ENCODE measurements around the gene ACSL6.
A peak's percentile ranks its signal among the peaks of the same experiment; 100 is the strongest.

The ACSL6 gene

DNA sequence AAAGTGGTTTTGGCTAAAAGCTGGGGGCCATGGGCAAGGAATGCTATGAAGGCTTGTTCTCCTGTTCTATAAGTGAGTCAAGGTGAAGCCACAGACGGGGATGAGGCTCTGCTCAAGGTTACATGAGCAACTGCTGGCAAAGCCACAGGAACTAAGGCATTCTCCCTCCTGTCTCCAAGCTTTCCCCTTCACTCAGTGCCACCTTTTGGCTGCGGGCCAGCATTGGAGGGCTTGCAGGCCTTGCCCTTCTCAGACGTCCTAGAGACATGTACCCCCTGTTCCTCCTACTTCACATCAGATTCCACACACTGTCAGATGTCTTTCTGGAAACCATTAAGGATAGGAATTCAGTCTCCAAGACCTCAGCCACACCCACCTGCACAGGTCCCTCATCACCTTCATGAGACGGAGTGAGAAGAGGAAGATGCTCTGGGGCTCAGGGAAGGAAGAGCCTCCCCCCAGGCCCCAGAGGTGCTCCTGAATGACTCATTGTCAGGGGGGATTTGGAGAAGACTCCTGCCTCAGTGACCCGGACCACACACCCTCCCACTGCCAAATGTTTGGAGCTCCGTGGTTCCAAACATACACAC lies 45.5 kb downstream of the ACSL6 start:
- TF ChIP-seq, protein P1, sequence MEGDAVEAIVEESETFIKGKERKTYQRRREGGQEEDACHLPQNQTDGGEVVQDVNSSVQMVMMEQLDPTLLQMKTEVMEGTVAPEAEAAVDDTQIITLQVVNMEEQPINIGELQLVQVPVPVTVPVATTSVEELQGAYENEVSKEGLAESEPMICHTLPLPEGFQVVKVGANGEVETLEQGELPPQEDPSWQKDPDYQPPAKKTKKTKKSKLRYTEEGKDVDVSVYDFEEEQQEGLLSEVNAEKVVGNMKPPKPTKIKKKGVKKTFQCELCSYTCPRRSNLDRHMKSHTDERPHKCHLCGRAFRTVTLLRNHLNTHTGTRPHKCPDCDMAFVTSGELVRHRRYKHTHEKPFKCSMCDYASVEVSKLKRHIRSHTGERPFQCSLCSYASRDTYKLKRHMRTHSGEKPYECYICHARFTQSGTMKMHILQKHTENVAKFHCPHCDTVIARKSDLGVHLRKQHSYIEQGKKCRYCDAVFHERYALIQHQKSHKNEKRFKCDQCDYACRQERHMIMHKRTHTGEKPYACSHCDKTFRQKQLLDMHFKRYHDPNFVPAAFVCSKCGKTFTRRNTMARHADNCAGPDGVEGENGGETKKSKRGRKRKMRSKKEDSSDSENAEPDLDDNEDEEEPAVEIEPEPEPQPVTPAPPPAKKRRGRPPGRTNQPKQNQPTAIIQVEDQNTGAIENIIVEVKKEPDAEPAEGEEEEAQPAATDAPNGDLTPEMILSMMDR (IDR thresholded peaks at IDR 0.05; ENCODE audit: low read depth, low read length, missing control alignments) = no peak
- DNase-seq (ENCODE audit: extremely low read depth, low read depth) = no peak
- H3K4me3 ChIP-seq (replicated peaks; ENCODE audit: low read depth, low read length) = no peak overlapping the region

DNA sequence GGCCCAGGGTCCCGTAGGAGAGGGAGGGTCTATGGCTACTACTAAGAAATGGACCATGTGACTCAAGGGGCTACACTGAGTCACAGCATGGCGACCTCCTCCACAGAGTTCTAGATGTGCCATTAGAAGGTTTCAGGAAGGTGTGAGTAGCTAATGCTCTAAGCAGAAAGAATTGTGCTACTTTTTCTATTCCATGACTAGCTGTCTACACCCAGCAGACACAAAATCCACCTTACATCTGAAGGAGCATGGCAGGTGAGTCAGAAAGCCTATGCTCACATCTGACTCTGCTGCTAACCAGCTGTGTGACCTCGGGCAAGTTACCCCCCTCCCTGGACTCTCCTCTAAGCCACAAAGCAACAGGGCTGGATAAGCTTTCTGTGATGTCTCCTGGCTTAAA lies 51.6 kb downstream of the ACSL6 start:
- H3K4me3 ChIP-seq (replicated peaks; ENCODE audit: low read depth, low read length) = no peak overlapping the region
- TF ChIP-seq, protein P1 (IDR thresholded peaks at IDR 0.05; ENCODE audit: low read depth, low read length, missing control alignments) = no peak
- no peak for DNase-seq (ENCODE audit: extremely low read depth, low read depth)

DNA sequence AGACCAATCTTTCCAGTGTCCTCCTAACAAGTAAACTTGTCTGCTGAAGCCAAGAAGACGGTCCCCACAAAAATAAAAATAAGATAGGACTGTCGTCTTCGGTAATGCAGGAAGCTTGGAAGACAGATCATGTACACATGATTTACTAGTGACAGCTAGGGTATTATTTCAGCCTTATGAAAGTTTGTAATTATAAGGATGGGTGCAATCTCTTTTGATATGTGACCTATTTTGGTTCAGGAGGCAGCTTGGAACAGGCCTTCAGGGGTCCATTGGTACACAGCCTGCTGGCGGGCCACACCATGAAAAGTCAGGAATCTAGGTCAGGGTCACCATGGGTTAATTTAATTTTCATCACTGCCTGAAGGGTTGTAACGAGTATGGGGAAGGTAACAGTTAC lies 52.3 kb downstream of the ACSL6 start:
- no peak overlapping the region for H3K4me3 ChIP-seq (replicated peaks; ENCODE audit: low read depth, low read length)

DNA sequence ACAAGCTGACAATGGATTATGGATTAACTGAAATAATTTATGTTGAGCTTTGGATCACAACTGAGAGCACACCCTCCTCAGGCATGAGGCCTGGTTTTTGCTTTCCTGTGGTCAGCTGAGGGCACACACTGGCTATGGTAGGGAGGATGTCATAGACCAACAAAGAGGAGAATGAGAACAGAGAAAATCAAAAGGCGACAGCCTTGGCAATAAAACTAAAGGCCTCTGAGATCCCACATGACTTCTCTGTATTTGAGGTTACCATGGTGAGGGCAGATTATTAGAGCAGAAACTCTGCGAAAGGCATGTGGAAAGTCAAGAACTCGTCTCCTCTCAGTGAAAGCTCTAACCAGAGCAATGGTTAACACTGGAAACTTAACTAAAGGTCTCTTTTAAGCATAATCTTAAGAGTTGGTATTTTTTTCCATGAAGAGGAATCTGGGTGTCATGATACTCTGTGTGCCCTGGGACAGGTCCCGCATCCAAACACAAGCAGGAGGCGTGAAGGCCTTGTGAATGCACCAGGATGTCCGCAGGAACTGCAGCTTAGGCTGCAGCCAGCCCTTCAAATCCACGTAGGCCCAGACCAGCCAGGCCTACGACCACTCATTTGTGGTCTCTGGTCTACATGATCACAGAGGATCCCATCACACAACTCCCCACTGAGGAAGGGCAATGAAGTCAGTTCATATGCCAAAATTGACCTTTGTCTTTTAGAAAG lies 53.6 kb downstream of the ACSL6 start:
- DNase-seq (ENCODE audit: extremely low read depth, low read depth) = no peak
- TF ChIP-seq, protein P1 (IDR thresholded peaks at IDR 0.05; ENCODE audit: low read depth, low read length, missing control alignments) = no peak
- no peak overlapping the region for H3K4me3 ChIP-seq (replicated peaks; ENCODE audit: low read depth, low read length)

More for the DNA sequence above, 52.3 kb downstream of the ACSL6 start:
- TF ChIP-seq, protein P1 (IDR thresholded peaks at IDR 0.05; ENCODE audit: low read depth, low read length, missing control alignments) = no peak
- DNase-seq (ENCODE audit: extremely low read depth, low read depth) = no peak

DNA sequence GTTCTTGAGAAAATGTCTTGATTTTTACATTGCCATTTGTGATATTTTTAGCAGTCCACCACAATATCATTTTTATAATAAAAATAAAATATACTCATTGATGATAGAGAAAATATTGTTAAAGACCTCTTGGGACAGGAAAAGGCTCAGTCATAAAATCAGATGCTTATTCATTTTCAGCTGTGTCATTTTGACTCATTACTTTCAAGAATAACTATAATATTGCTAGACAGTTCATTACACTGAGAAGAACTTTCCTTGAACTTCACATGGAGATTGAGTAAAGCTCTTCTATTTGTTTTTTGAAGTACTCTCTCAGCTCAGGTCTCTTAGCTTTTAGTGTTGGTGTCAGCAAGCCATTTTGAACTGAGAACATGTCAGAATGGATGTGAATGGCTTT lies 57.5 kb downstream of the ACSL6 start:
- TF ChIP-seq, protein P1 (IDR thresholded peaks at IDR 0.05; ENCODE audit: low read depth, low read length, missing control alignments) = no peak
- H3K4me3 ChIP-seq (replicated peaks; ENCODE audit: low read depth, low read length) = no peak overlapping the region
- no peak for DNase-seq (ENCODE audit: extremely low read depth, low read depth)

DNA sequence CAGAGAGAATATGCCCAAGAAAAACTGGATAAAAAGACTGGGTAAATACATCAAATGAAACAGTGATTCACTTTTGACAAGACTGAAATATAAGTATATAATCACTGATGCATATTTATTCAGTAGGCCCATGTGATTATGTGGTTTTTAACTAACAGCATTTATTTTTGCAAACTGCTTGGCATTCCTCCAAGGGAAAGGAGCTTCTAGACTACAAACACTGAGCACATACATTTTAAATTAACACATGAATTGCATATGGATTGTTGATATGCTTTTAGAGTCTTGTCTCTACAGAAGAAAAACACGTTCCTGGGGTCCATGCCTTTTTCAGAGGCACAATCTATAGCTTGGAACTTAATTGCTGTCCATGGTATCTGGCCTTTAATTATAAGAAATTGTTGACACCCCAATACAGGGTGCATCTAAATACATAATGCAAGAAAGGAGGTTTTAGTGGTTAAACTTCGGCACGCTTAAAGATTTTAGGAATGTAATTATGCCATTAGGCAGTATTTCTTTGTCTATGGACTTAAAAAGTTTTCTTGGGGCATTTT lies 59.1 kb downstream of the ACSL6 start:
- TF ChIP-seq, protein P1 (IDR thresholded peaks at IDR 0.05; ENCODE audit: low read depth, low read length, missing control alignments) = no peak
- peak; percentile 11 for DNase-seq (ENCODE audit: extremely low read depth, low read depth)
- H3K4me3 ChIP-seq (replicated peaks; ENCODE audit: low read depth, low read length) = no peak overlapping the region

Data from HFF-Myc (cell line).